HFFc6 (cell line): ENCODE data around the gene SHISAL2A. TPM values are rescaled to one million over a fixed set of nuclear protein-coding genes. Genes with fewer than 3 reads are reported as not detected.
"Not testable (repeated sequence)": the region's sequence is repeated elsewhere in the genome, so short reads cannot be mapped to it uniquely, and the experiment has no call there.

ENCODE experiments used
- DNase-seq: peaks from one replicate; pipeline ENCODE4 v3.0.0-alpha.2; 2018
- H3K27ac Mint-ChIP-seq: 2 replicates; pipeline ENCODE4 v1.8.0; 2020; ENCODE audit warnings: mild to moderate bottlenecking, mixed read lengths
- H3K27me3 Mint-ChIP-seq: 2 replicates; pipeline ENCODE4 v1.8.0; 2021; ENCODE audit warnings: mild to moderate bottlenecking, moderate library complexity, mixed read lengths; ENCODE audit not compliant: insufficient read depth
- H3K36me3 Mint-ChIP-seq: 2 replicates; pipeline ENCODE4 v1.8.0; 2021; ENCODE audit warnings: low read depth, mixed read lengths
- H3K4me1 Mint-ChIP-seq: 2 replicates; pipeline ENCODE4 v1.8.0; 2020; ENCODE audit warnings: low read depth, mixed read lengths
- H3K4me3 Mint-ChIP-seq: 2 replicates; pipeline ENCODE4 v1.8.0; 2020; ENCODE audit warnings: mild to moderate bottlenecking, moderate library complexity, mixed read lengths
- H3K9me3 Mint-ChIP-seq: 2 replicates; pipeline ENCODE4 v1.8.0; 2020; ENCODE audit warnings: mild to moderate bottlenecking, mixed read lengths
- CTCF ChIP-seq: fragments of 200-600 bp; sonication (generic); IDR thresholded peaks from 2 replicates; pipeline ENCODE4 v1.5.0; 2021; ENCODE audit warnings: antibody characterized with exemption, mild to moderate bottlenecking
- total RNA-seq, 6 experiments: library from RNA; stranded (reverse); fragmentation: NEBNext Ultra II Directional; extraction: Animal tissue kit (Norgen Biotek cat#: 25700); gene quantifications; 2 replicates in 1 of 6; 3 replicates in 5 of 6; pipeline ENCODE4 v1.2.3, GENCODE V29; 2021

Gene SHISAL2A
- total RNA-seq, 6 experiments from 2014 or later = not detected

- H3K36me3 Mint-ChIP-seq = peaks cover 28% of the 10 kb centered on the region
- peaks cover 22% of the 10 kb centered on the region; the same call in 1 of the 2 replicates for H3K4me1 Mint-ChIP-seq
- H3K9me3 Mint-ChIP-seq = peaks cover 5% of the 10 kb centered on the region
- H3K4me3 Mint-ChIP-seq = no peak overlapping the region
- no peak for DNase-seq
- H3K27me3 Mint-ChIP-seq = no peaks in the 10 kb centered on the region; the same call in 1 of the 2 replicates
- no peak overlapping the region for H3K27ac Mint-ChIP-seq
- no peak for TF ChIP-seq CTCF
Observed at GRCh38 chr1:52692697-52693096, 59.7 kb downstream of the SHISAL2A start.

DNA sequence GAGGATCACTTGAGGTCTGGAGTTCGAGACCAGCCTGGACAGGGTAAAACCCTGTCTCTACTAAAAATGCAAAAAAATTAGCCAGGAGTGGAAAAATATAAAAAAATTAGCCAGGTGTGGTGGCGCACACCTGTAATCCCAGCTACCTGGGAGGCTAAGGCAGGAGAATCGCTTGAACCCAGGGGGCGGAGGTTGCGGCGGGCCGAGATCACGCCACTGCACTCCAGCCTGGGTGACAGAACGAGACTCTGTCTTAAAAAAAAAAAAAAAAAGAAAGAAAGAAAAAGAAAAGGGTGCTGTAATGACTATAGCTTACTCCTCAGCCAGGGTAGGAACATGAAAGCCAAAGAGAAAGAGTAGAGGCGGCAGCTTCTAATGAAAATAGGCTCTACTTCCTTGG is 60.4 kb downstream of the SHISAL2A start:
- H3K36me3 Mint-ChIP-seq = peaks cover 29% of the 10 kb centered on the region
- H3K4me1 Mint-ChIP-seq = peaks cover 28% of the 10 kb centered on the region
- not testable (repeated sequence) for H3K27ac Mint-ChIP-seq, DNase-seq, H3K4me3 Mint-ChIP-seq, H3K27me3 Mint-ChIP-seq
- peaks cover 10% of the 10 kb centered on the region for H3K9me3 Mint-ChIP-seq

DNA sequence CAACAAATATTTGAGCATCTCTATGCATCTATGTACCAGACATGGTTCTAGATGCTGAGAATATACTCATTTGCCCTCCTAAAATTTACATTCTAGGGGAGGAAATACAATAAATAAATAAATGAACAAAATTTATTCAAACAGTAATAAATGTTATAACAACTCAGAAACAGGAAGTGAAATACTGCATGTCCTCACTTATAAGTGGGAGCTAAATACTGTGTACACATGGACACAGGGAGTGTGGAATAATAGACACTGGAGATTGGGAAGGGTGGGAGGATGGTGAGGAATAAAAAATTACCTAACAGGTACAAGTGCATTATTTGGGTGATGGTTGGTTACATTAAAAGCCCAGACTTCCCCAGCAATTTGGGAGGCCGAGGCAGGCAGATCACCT is 60.9 kb downstream of the SHISAL2A start:
- DNase-seq = no peak
- no peak for TF ChIP-seq CTCF
- Mint-ChIP-seq H3K27ac (no peak overlapping the region), H3K27me3 (no peaks in the 10 kb centered on the region; the same call in 1 of the 2 replicates), H3K4me1 (peaks cover 33% of the 10 kb centered on the region), H3K36me3 (peaks cover 29% of the 10 kb centered on the region), H3K4me3 (no peak overlapping the region), H3K9me3 (peaks cover 10% of the 10 kb centered on the region)

DNA sequence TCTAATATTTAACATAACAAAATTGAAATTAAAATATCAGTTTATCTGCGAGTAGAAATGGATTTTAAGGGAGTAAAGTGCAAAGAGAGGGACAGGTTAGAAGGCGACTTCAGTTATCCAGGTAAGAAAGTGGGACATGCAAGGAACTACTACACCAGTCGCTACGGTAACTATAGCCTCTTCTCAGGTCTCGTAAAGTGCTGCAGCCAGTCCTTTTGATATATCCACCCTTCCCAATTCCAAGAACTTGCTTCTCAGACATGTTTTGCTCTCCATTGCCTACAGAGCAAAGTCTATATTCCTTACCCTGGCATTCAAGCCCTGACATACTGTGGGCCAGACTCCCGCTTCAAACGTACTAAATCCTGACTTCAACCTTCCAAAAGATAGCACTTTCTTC is 62.7 kb downstream of the SHISAL2A start:
- H3K9me3 Mint-ChIP-seq = peaks cover 10% of the 10 kb centered on the region
- no peak overlapping the region for H3K4me3 Mint-ChIP-seq
- no peak overlapping the region for H3K27ac Mint-ChIP-seq
- H3K27me3 Mint-ChIP-seq = no peaks in the 10 kb centered on the region; the same call in 1 of the 2 replicates
- DNase-seq = no peak
- peaks cover 34% of the 10 kb centered on the region for H3K4me1 Mint-ChIP-seq
- H3K36me3 Mint-ChIP-seq = peaks cover 29% of the 10 kb centered on the region
- TF ChIP-seq CTCF = no peak

DNA sequence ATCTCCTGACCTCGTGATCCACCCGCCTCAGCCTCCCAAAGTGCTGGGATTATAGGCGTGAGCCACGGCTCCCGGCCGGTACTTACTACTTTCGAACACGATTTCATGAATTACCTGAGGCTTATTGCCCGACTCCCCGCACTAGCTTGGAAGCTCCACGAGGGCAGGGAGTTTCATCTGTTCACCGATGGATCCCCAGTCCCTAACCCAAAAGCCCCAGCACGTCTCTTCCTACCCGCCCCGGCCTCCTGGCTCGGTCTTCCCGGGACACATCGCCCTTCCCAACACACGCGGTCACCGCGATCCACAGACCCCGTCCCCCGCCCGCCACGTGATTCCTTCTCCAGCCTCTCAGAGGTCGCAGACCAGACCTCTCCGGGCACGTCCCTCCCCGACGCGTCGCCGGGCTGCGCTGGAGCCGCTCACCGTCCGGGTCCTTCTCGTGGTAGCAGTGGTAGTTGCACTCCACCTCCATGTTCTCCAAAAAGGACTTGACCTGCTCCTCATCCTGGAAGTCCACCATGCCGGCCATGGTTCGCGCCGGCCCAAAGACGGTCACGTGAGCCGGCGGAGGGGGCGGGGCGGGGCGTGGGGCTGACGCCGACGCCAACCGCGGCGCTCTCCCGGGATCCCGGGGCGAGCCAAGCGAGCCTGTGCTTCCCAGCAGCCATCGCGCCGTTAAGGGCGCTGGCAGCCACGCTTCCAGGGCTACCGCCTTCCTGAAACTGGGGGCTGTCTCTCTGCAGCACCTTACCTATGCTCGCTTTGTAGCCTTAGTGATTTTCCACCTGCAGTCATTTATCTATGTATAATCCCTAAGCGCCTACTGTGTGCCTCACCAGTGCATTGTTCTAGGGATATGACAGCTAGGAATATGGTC is 65.1 kb downstream of the SHISAL2A start, which contains the start of gene COA7:
Gene COA7 (minus strand): TSS at position 553 of the 880 bp plus-strand sequence. CDS start 21 bp downstream, at position 532.
- DNase-seq = peak; percentile 69
- TF ChIP-seq CTCF = no peak
- H3K4me3 Mint-ChIP-seq = peak within 1 kb of the TSS; percentile 97
- peaks cover 35% of the 10 kb centered on the region for H3K4me1 Mint-ChIP-seq
- H3K27ac Mint-ChIP-seq = peak within 1 kb of the TSS; percentile 95
- H3K27me3 Mint-ChIP-seq = no peaks in the 10 kb centered on the region
- peaks cover 10% of the 10 kb centered on the region for H3K9me3 Mint-ChIP-seq
- H3K36me3 Mint-ChIP-seq = peaks cover 14% of the 10 kb centered on the region
